Vagina (tissue), 2 donors: Measurements from ENCODE around the gene SOCS2.

ENCODE experiments used
- POLR2A ChIP-seq, 2 donors: fragments of 450-650 bp; IDR thresholded peaks; one replicate each; pipeline ENCODE4 v1.6.1; 2017; ENCODE audit warnings: antibody characterized with exemption in 2 of 2, mild to moderate bottlenecking in 2 of 2, moderate library complexity in 2 of 2
- POLR2AphosphoS5 ChIP-seq, 2 donors: sonication (generic); formaldehyde crosslinking; IDR thresholded peaks; one replicate each; pipeline ENCODE4 v1.9.0; 2017; ENCODE audit warnings: antibody characterized with exemption in 2 of 2, mild to moderate bottlenecking in 2 of 2, low read depth in 1 of 2; ENCODE audit not compliant: insufficient read depth in 1 of 2
- TF ChIP-seq, protein P1 (sequence below), 3 experiments: fragments of 450-650 bp in 2 of 3; fragments of 200-600 bp in 1 of 3; sonication (generic) in 1 of 3; IDR thresholded peaks; one replicate each; pipeline ENCODE4 v1.5.1; 2017 to 2019; ENCODE audit warnings: antibody characterized with exemption in 3 of 3, mild to moderate bottlenecking in 2 of 3, moderate library complexity in 2 of 3

DNA sequence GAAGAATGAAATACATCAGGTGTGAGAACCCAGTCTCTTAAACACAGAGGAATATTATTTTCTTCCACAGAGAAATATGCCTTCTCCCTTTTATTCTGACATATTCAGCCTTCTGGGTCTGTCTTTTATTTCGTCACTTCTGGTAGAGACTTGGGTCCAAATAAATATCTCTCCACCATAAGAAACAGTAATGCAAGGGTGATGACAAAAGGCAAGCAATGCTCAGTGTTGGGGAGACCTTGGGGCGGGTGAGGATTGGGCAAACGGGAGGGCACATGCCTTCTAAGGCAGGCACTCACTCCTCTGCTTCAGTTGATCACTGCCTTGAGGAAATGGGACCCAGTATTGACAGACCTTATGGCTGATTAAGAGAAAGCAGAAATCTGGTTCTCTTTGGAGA, 6.7 kb upstream of the SOCS2 start:
- TF ChIP-seq, protein P1, sequence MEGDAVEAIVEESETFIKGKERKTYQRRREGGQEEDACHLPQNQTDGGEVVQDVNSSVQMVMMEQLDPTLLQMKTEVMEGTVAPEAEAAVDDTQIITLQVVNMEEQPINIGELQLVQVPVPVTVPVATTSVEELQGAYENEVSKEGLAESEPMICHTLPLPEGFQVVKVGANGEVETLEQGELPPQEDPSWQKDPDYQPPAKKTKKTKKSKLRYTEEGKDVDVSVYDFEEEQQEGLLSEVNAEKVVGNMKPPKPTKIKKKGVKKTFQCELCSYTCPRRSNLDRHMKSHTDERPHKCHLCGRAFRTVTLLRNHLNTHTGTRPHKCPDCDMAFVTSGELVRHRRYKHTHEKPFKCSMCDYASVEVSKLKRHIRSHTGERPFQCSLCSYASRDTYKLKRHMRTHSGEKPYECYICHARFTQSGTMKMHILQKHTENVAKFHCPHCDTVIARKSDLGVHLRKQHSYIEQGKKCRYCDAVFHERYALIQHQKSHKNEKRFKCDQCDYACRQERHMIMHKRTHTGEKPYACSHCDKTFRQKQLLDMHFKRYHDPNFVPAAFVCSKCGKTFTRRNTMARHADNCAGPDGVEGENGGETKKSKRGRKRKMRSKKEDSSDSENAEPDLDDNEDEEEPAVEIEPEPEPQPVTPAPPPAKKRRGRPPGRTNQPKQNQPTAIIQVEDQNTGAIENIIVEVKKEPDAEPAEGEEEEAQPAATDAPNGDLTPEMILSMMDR (IDR thresholded peaks at IDR 0.05), result no peak
- TF ChIP-seq POLR2AphosphoS5 (IDR thresholded peaks at IDR 0.05; ENCODE audit: insufficient read depth in 1 of 2, low read depth in 1 of 2) (no peak), POLR2A (IDR thresholded peaks at IDR 0.05) (no peak)
